Esophagus squamous epithelium (tissue), 5 donors: ENCODE measurements around the gene FOXK1. TPM values are rescaled to one million over a fixed set of nuclear protein-coding genes. Genes with fewer than 3 reads are reported as not detected.

Experiments used
- DNase-seq: peaks from one replicate; lab custom pipeline; 2025; lab: John Stamatoyannopoulos, UW
- H3K27ac ChIP-seq, 4 donors: fragments of 200-600 bp; sonication (generic); one replicate each; pipeline ENCODE4 v1.5.1; 2016 to 2019; ENCODE audit warnings: mild to moderate bottlenecking in 1 of 4
- H3K27me3 ChIP-seq, 4 donors: fragments of 200-600 bp; sonication (generic); 1 replicate in 3 of 4; 2 replicates in 1 of 4; pipeline versions ENCODE4 v1.5.1 to v1.6.0; 2017 to 2021; ENCODE audit warnings: antibody characterized with exemption in 1 of 4
- H3K36me3 ChIP-seq, 3 donors: fragments of 200-600 bp; sonication (generic); one replicate each; pipeline ENCODE4 v1.5.1; 2016 to 2019
- H3K4me1 ChIP-seq, 3 donors: fragments of 200-600 bp; sonication (generic); one replicate each; pipeline ENCODE4 v1.5.1; 2017 to 2019
- H3K4me3 ChIP-seq, 4 donors: fragments of 200-600 bp; sonication (generic); 1 replicate in 3 of 4; 2 replicates in 1 of 4; pipeline ENCODE4 v1.5.1; 2016 to 2019; ENCODE audit warnings: mild to moderate bottlenecking in 2 of 4, moderate library complexity in 1 of 4
- H3K9me3 ChIP-seq, 3 donors: fragments of 200-600 bp; sonication (generic); one replicate each; pipeline ENCODE4 v1.5.1; 2016 to 2019
- POLR2A ChIP-seq, 4 donors: fragments of 450-650 bp; IDR thresholded peaks; one replicate each; pipeline ENCODE4 v1.6.1; 2017; ENCODE audit warnings: antibody characterized with exemption in 4 of 4, mild to moderate bottlenecking in 4 of 4, moderate library complexity in 3 of 4
- WGBS, 2 donors: methylation state at CpG; one replicate each; pipeline ENCODE4 v1.1.5; 2018; 5-methylcytosine and 5-hydroxymethylcytosine counted together
- intact Hi-C: fragments of 100-400 bp; cut with DNase I; formaldehyde crosslinking; loops from one replicate; pipeline ENCODE4 v1.15.0; 2022
- total RNA-seq, 4 donors: library from RNA; depleted of rRNA; stranded (reverse); fragments of >200 nt; gene quantifications; one replicate each; pipeline ENCODE4 v1.1.0, GENCODE V29; 2016
- TF ChIP-seq, protein P1 (sequence below), 6 experiments: fragments of 450-650 bp in 4 of 6; fragments of 200-600 bp in 2 of 6; sonication (generic) in 2 of 6; IDR thresholded peaks; one replicate each; pipeline ENCODE4 v1.5.1; 2016 to 2019; ENCODE audit warnings: antibody characterized with exemption in 6 of 6, mild to moderate bottlenecking in 4 of 6, moderate library complexity in 4 of 6
- donor health status: DM: yes; HTN: yes; CAD: no.

Gene FOXK1
- total RNA-seq, 4 donors from 2014 or later = 11.9 to 25.7 (median 15.9) TPM

DNA sequence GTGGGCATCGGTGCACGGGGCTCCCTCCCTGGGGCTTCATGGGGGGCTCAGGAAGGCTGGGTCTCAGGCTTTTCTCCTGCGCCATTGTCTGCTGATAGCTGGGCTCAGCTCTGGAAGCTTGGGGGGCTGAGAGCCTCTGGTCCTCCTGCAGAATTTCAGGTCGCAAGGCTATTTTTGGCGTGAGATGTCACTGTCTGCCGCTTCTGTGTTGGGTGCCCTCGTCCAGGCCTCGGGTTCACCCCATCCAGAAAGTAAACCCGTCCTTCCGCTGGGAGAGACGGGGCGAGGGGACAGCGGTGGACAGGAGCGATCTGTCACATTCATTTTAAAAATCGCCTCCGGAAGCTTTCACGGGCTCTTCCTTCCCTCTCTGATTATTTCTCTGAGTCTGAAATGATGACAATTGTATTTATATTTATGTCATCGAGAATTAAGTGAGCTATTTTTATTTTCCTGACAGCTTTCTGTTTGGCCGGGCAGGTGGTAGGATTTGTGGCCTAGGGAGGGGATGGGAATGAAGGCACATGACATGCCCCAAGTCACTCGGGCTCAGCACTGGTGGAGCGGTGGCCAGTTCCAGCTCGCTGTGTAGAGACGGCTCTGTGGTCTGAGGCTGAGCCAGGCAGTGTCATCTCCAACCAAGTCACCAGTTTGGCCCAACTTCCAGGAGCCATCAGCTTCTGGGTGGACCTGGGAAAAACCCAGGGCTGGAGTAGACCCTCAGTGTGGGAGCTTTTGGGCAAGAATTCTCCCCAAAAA lies 52.7 kb downstream of the FOXK1 start:
- Histone ChIP-seq H3K4me3 (no peak overlapping the region), H3K27ac (no peak overlapping the region), H3K4me1 (peaks cover 5 to 39% (median 6%) of the 10 kb centered on the region in 3 donors), H3K9me3 (no peaks in the 10 kb centered on the region), H3K36me3 (peaks cover 0 to 44% (median 0%) of the 10 kb centered on the region in 3 donors), H3K27me3 (no peaks in the 10 kb centered on the region)
- WGBS, 2 donors = 91 to 92% methylated on average over 15 to 16 of the region's 23 CpGs
- TF ChIP-seq POLR2A (IDR thresholded peaks at IDR 0.05) = no peak
- TF ChIP-seq, protein P1, sequence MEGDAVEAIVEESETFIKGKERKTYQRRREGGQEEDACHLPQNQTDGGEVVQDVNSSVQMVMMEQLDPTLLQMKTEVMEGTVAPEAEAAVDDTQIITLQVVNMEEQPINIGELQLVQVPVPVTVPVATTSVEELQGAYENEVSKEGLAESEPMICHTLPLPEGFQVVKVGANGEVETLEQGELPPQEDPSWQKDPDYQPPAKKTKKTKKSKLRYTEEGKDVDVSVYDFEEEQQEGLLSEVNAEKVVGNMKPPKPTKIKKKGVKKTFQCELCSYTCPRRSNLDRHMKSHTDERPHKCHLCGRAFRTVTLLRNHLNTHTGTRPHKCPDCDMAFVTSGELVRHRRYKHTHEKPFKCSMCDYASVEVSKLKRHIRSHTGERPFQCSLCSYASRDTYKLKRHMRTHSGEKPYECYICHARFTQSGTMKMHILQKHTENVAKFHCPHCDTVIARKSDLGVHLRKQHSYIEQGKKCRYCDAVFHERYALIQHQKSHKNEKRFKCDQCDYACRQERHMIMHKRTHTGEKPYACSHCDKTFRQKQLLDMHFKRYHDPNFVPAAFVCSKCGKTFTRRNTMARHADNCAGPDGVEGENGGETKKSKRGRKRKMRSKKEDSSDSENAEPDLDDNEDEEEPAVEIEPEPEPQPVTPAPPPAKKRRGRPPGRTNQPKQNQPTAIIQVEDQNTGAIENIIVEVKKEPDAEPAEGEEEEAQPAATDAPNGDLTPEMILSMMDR (IDR thresholded peaks at IDR 0.05) = no peak
- DNase-seq = no peak
- intact Hi-C loops = no loop called here

DNA sequence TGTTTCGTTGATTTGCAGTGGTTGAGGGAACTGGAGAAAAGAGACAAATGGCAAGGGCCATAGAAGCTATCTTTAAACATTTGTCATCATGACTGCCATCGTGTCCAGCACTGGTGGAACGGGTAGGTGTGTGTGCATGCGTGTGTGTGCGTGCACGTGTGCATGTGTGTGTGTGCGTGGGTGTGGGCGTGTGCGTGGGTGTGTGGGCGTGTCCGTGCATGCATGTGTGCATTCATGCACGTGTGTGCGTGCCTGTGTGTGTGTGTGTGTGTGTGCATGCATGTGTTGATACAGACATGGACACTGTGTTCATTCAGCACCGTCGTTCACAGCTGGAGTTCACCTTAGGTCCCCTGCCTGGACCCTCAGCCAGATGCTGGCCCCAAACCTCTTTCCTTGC lies 55.2 kb downstream of the FOXK1 start:
- Histone ChIP-seq H3K4me1 (peaks cover 5 to 26% (median 6%) of the 10 kb centered on the region in 3 donors), H3K9me3 (no peaks in the 10 kb centered on the region), H3K27ac (no peak overlapping the region), H3K27me3 (no peaks in the 10 kb centered on the region), H3K36me3 (peaks cover 0 to 48% (median 4%) of the 10 kb centered on the region in 3 donors), H3K4me3 (no peak overlapping the region)
- intact Hi-C loops = no loop called here
- WGBS, 2 donors = 78 to 80% methylated on average over 13 of the region's 15 CpGs
- DNase-seq = no peak
- TF ChIP-seq, protein P1 (IDR thresholded peaks at IDR 0.05) = no peak
- TF ChIP-seq POLR2A (IDR thresholded peaks at IDR 0.05) = no peak

DNA sequence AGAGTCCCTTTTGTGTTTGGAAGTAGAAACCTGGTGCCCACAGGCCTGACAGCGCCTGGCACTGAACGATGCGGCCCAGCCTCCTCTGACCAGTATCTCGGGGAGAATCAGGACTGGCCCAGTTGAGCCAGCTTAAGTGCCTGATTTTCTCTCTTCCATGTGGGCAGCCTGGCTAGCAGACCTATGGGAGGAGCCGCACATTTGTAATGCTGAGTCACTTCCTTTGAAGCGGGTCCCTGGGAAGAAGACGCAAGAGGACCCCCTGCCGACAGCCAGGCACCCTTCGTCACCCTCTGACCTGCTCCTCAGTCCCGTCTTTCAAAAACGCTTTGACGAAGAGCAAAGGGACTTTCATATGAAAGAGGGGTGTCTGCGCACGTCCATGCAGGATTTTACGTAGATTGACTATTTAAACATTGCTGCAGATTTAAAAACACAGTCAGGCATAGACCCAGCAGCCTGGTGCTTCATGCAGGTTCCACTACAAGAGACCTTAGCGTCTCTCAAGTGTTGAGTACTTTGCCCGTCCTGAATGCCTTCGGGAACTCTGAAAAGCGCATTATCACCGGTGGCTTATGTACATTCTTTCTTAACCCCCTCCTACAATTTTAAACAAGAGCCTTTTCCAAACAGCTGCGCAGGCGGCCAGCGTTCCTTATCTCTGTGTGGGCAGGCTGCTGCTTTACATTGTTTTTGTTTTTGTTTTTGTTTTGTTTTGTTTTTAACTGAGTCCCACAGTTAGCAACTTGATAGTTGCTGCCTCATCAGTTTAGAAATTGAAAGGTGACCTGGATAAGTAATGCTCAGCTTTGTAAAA lies 56.8 kb downstream of the FOXK1 start:
- TF ChIP-seq POLR2A (IDR thresholded peaks at IDR 0.05) = no peak
- TF ChIP-seq, protein P1 (IDR thresholded peaks at IDR 0.05) = no peak
- 68 to 71% methylated on average over 14 to 18 of the region's 23 CpGs for WGBS, 2 donors
- DNase-seq = no peak

DNA sequence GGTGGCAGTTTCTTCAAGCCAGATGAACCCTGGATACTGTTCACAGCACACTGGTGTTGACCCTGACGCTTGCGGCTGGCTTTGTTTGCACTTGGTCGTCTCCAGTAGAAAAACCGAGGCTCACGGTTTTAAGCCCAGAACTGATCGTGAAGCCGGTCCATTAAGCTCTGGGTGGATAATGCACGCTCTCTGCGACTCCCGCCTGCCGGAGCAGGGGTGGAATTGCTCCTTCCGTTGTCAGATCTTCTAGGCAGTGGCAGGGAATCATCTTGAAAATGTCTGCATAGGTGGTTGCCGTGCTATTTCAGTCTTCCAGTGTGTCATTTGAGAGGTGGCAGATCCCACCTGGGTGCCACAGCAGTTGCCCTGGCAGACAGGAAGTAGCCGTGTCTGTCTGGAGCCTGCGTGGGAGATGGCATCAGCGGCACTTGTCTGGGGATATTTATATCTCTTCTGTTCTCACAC lies 57.5 kb downstream of the FOXK1 start:
- whole genome bisulfite sequencing, 2 donors = 38 to 53% methylated on average over 3 to 9 of the region's 16 CpGs
- TF ChIP-seq, protein P1 (IDR thresholded peaks at IDR 0.05) = peak in 3 of 6 experiments; percentile 19 to 33 (median 27)
- no peak for TF ChIP-seq POLR2A (IDR thresholded peaks at IDR 0.05)
- intact Hi-C loops = no loop called here
- H3K9me3 ChIP-seq = no peaks in the 10 kb centered on the region
- no peaks in the 10 kb centered on the region for H3K27me3 ChIP-seq
- H3K36me3 ChIP-seq = peaks cover 3 to 46% (median 4%) of the 10 kb centered on the region in 3 donors
- H3K4me1 ChIP-seq = peaks cover 19 to 46% (median 21%) of the 10 kb centered on the region in 3 donors
- no peak for DNase-seq
- peak overlapping the region in 3 of 4 donors; percentile 59 to 73 (median 72) for H3K27ac ChIP-seq
- H3K4me3 ChIP-seq = peak overlapping the region in 3 of 4 donors; percentile 6 to 41 (median 25)

More for the DNA sequence above, 56.8 kb downstream of the FOXK1 start:
- Histone ChIP-seq H3K9me3 (no peaks in the 10 kb centered on the region), H3K27me3 (no peaks in the 10 kb centered on the region), H3K4me3 (peak overlapping the region in 3 of 4 donors; percentile 6 to 41 (median 25)), H3K27ac (peak overlapping the region; percentile 42 to 73 (median 66)), H3K36me3 (peaks cover 3 to 50% (median 4%) of the 10 kb centered on the region in 3 donors), H3K4me1 (peaks cover 14 to 40% (median 15%) of the 10 kb centered on the region in 3 donors)
- intact Hi-C loops = no loop called here
